IPS DF 6.9 (cell line): ENCODE measurements around the gene IMMP2L.

Experiments
- DNase-seq: peaks from one replicate; pipeline ENCODE4 v3.0.0-alpha.2; 2013; ENCODE audit warnings: low read depth, low spot score
- H3K27ac ChIP-seq: one replicate; pipeline ENCODE4 v1.5.1; 2013; ENCODE audit warnings: low read length, control low read depth
- H3K27me3 ChIP-seq: 2 replicates; pipeline ENCODE4 v1.6.1; 2013; ENCODE audit warnings: mild to moderate bottlenecking, low read length; ENCODE audit not compliant: control insufficient read depth, insufficient read depth
- H3K36me3 ChIP-seq: 2 replicates; pipeline ENCODE4 v1.6.1; 2013; ENCODE audit warnings: low read length; ENCODE audit not compliant: control insufficient read depth, insufficient read depth
- H3K4me1 ChIP-seq: 2 replicates; pipeline ENCODE4 v1.6.1; 2013; ENCODE audit warnings: low read length; ENCODE audit not compliant: control insufficient read depth, insufficient read depth
- H3K4me3 ChIP-seq: 2 replicates; pipeline ENCODE4 v1.5.1; 2013; ENCODE audit warnings: mild to moderate bottlenecking, low read length
- H3K9me3 ChIP-seq: 2 replicates; pipeline ENCODE4 v1.6.1; 2013; ENCODE audit warnings: low read length, inconsistent platforms; ENCODE audit not compliant: control insufficient read depth, insufficient read depth
- WGBS: extraction: QIAGEN DNeasy Blood & Tissue Kit; methylation state at CpG from one replicate; pipeline ENCODE4 v1.1.7; 2013; ENCODE audit warnings: mixed read lengths, missing lambda C conversion rate; ENCODE audit not compliant: insufficient read length, insufficient coverage; 5-methylcytosine and 5-hydroxymethylcytosine counted together

IMMP2L gene

GRCh38 chr7:110870926-110871325 lies 691.4 kb downstream of the IMMP2L start:
- Histone ChIP-seq H3K4me3 (no peak overlapping the region), H3K27me3 (no peaks in the 10 kb centered on the region), H3K36me3 (no peaks in the 10 kb centered on the region), H3K27ac (no peak overlapping the region), H3K4me1 (no peaks in the 10 kb centered on the region; the same call in 1 of the 2 replicates), H3K9me3 (no peaks in the 10 kb centered on the region)
- DNase-seq = no peak
- WGBS = no CpG with 5 or more reads among the region's 6 CpGs

DNA sequence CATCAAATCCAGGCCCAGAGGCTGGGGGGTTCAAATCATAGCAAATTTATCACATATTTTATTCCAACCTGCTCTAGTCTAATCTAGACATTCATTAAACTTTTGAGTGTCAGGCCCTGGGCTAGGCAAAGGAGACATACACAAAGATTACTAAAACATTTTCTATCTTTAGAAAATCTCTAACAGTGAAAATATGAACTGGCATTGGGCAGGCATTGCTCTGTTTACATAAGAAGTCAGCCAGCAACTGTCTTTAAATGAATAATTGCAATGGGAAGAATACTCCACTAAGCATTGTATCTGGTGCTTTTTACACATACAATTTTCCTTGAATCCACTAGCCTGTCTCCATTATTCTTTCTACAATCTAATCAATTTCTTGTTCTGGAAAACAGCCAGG lies 693.8 kb downstream of the IMMP2L start:
- Histone ChIP-seq H3K4me1 (no peaks in the 10 kb centered on the region; the same call in 1 of the 2 replicates), H3K9me3 (no peaks in the 10 kb centered on the region), H3K27me3 (no peaks in the 10 kb centered on the region), H3K4me3 (no peak overlapping the region), H3K27ac (no peak overlapping the region), H3K36me3 (no peaks in the 10 kb centered on the region)
- DNase-seq = no peak

GRCh38 chr7:110867771-110868170 lies 694.5 kb downstream of the IMMP2L start:
- Histone ChIP-seq H3K4me1 (no peaks in the 10 kb centered on the region; the same call in 1 of the 2 replicates), H3K27ac (no peak overlapping the region), H3K27me3 (no peaks in the 10 kb centered on the region), H3K4me3 (no peak overlapping the region), H3K9me3 (no peaks in the 10 kb centered on the region), H3K36me3 (no peaks in the 10 kb centered on the region)
- DNase-seq = no peak
- no CpG with 5 or more reads among the region's 4 CpGs for WGBS

DNA sequence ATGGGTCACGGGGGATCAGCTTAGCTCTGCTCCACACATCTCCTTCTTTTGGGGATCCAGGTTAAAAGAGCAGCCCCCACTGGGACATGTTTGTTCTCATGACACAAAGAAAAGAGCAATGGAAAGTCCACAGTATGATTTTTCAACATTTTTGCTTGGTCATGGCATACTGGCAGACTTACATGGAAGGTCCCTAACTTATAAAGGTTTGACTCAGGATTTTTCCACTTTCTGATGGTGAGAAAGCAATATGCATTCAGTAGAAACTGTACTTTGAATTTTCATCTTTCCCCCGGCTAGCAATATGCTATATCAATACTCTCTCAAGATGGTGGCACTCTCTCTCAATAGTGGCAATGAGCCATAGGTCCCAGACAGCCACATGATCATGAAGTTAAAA lies 699.0 kb downstream of the IMMP2L start:
- Histone ChIP-seq H3K4me3 (no peak overlapping the region), H3K27ac (no peak overlapping the region), H3K4me1 (no peaks in the 10 kb centered on the region), H3K27me3 (no peaks in the 10 kb centered on the region), H3K9me3 (no peaks in the 10 kb centered on the region), H3K36me3 (no peaks in the 10 kb centered on the region)
- no CpG with 5 or more reads among the region's 2 CpGs for WGBS
- no peak for DNase-seq

DNA sequence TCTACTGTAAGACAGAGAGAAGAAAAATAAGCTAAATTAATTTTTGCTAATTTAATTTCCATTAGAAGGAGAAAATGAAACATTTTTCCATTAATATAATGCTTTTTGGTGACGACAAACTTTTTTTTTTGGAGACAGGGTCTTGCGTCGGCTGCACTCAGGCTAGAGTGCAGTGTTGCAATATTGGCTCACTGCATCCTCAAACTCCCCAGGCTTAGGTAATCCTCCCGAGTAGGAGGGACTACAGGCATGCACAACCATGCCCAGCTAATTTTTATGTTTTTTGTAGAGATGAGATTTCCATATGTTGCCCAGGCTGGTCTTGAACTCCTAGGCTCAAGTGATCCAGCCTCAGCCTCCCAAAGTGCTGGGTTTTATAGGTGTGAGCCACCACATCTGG lies 701.1 kb downstream of the IMMP2L start:
- no peak for DNase-seq
- H3K4me3 ChIP-seq = no peak overlapping the region
- H3K9me3 ChIP-seq = no peaks in the 10 kb centered on the region
- no CpG with 5 or more reads among the region's 4 CpGs for WGBS
- no peaks in the 10 kb centered on the region for H3K27me3 ChIP-seq
- H3K36me3 ChIP-seq = no peaks in the 10 kb centered on the region
- no peak overlapping the region for H3K27ac ChIP-seq
- no peaks in the 10 kb centered on the region for H3K4me1 ChIP-seq

DNA sequence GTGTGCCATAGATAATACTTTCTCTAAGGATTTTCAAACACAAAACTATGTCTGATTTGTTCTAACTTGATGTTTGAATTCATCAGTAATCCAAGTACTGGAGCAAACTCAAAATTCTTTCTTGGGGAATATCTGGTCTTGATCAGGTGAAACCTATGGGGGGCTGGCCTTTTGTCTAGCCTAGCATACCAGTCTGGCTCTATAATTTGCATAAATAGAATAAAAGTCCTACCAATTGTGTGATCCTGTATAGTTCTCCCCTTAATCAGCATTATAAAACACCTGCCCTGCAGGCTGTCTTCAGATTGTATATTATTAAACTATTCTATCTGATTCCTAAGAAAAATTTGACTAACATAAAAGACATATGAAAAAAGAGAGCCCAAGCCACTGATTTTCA lies 705.2 kb downstream of the IMMP2L start:
- Histone ChIP-seq H3K4me3 (no peak overlapping the region), H3K4me1 (no peaks in the 10 kb centered on the region), H3K27me3 (no peaks in the 10 kb centered on the region), H3K9me3 (no peaks in the 10 kb centered on the region), H3K36me3 (no peaks in the 10 kb centered on the region), H3K27ac (no peak overlapping the region)
- no peak for DNase-seq

DNA sequence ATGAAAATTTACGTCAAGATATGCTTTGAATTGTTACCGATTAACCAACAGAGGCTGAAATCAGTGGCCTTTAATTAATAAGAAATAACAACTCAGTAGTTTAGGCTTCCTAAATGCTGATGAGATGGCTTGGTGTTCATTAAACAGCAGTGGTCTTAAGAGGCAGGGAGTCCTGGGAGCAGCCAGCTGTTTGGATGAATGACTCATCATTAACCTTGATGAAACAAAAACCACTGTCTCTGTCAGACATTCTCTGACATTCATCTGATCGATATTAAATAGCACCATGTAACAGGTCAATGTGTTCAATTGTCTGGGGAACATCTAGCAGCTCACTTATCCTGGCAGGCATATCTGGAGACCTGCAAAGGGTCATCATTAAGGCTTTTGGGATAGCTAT lies 705.6 kb downstream of the IMMP2L start:
- H3K27ac ChIP-seq = no peak overlapping the region
- no peaks in the 10 kb centered on the region for H3K4me1 ChIP-seq
- DNase-seq = no peak
- no peaks in the 10 kb centered on the region for H3K9me3 ChIP-seq
- H3K4me3 ChIP-seq = no peak overlapping the region
- H3K36me3 ChIP-seq = no peaks in the 10 kb centered on the region
- no peaks in the 10 kb centered on the region for H3K27me3 ChIP-seq
- WGBS = no CpG with 5 or more reads among the region's 3 CpGs

DNA sequence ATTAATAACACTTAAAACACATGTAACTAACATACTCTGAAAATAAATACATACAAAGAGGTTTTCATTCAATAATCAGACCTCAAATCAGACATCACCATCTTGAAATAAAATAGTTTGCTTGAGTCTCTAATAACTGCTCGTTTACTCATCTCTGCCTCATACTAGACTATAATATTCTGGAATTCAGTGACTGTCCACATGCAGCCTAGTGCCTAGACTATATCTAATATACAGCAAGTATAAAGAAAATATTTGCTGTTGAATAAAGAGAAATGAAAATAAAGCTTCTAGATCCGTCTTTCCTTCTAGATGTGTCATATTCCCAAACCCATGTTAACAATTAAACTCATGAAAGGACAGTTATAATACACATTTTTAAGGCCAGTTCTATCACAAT lies 707.6 kb downstream of the IMMP2L start:
- Histone ChIP-seq H3K4me1 (no peaks in the 10 kb centered on the region), H3K9me3 (no peaks in the 10 kb centered on the region), H3K27ac (no peak overlapping the region), H3K27me3 (no peaks in the 10 kb centered on the region), H3K36me3 (no peaks in the 10 kb centered on the region), H3K4me3 (no peak overlapping the region)
- WGBS = no CpG with 5 or more reads among the region's 2 CpGs
- DNase-seq = no peak

DNA sequence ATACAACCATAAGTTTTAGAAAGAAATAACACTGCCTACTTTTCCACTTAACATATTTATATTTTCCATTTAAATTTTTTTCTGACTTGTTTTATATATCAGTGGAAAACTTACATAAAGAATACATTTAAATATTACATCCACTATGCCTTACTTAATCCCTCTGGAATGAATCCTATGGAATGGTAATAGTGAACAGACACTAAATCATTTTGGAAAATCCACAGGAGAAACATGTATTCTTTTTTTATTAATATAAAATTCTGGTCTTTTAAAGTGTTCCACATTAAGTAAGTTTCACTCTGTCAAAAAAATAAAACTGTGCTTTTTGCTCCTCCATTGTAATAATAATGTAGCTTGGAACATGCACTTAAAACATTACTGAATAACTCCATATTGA lies 708.1 kb downstream of the IMMP2L start:
- H3K27me3 ChIP-seq = no peaks in the 10 kb centered on the region
- no peaks in the 10 kb centered on the region for H3K4me1 ChIP-seq
- H3K4me3 ChIP-seq = no peak overlapping the region
- no peak for DNase-seq
- no peaks in the 10 kb centered on the region for H3K9me3 ChIP-seq
- H3K36me3 ChIP-seq = no peaks in the 10 kb centered on the region
- H3K27ac ChIP-seq = no peak overlapping the region

DNA sequence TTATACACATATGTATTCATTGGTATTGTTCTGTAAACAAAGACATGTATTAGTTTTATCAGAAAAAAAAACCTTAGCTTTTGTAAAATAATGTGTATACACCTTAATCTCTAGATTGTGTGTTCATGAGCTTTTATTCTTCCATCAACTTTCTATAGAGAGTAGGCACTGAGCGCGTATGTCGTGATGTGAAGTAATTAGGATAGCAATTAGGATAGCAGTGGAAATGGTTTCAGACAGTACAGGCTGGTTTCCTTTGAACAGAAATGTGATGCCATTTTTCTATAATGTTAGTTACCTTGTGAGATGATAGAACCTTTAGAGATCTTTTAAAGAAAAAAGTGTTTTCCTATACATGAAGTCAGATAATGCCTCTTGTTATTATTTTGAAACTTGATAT lies 709.0 kb downstream of the IMMP2L start:
- Histone ChIP-seq H3K36me3 (no peaks in the 10 kb centered on the region), H3K27ac (no peak overlapping the region), H3K27me3 (no peaks in the 10 kb centered on the region), H3K4me1 (no peaks in the 10 kb centered on the region), H3K4me3 (no peak overlapping the region), H3K9me3 (no peaks in the 10 kb centered on the region)
- WGBS = no CpG with 5 or more reads among the region's 3 CpGs
- no peak for DNase-seq

- DNase-seq = no peak
- no CpG with 5 or more reads among the region's 4 CpGs for WGBS
- H3K4me1 ChIP-seq = no peaks in the 10 kb centered on the region
- no peaks in the 10 kb centered on the region for H3K9me3 ChIP-seq
- H3K27ac ChIP-seq = no peak overlapping the region
- no peaks in the 10 kb centered on the region for H3K36me3 ChIP-seq
- H3K27me3 ChIP-seq = no peaks in the 10 kb centered on the region
- no peak overlapping the region for H3K4me3 ChIP-seq
These were observed 709.9 kb downstream of the IMMP2L start for GRCh38 chr7:110852156-110852940.
